Measurements from ENCODE around the gene ETS1.

DNA sequence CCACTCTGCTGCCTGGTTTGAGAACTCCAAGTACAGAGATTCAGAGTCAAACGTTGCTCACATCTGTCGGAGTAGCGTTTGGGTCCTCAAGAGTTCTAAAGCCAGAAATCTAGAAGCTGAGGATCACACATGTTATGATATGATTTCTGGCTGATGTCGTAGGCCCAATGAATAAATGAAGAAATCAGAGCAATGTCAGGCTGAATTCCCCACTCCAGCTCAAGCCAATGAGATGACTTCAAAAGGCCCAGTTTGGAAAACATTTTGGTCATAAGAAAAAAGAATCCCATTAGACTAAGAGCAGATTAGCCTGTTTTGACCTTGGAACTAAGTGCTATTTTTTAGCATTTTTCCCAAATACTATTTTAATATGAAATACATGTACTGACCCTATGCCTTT is 106.7 kb downstream of the ETS1 start:
- no peak for TF ChIP-seq CTCF (IDR thresholded peaks at IDR 0.05)
- TF ChIP-seq EP300 (IDR thresholded peaks at IDR 0.05; ENCODE audit: low read depth) = no peak

Data from transverse colon (tissue), 3 donors.